NCI-H460 (cell line): ENCODE results near the gene TTLL10. TPM values are rescaled to one million over a fixed set of nuclear protein-coding genes. Genes with fewer than 3 reads are reported as not detected.

Experiments used
- DNase-seq: peaks from one replicate; pipeline ENCODE4 v3.0.0-alpha.2; 2016; ENCODE audit warnings: low read depth; ENCODE audit errors: extremely low read depth
- total RNA-seq: library from RNA; depleted of rRNA; stranded (reverse); fragments of >200 nt; shearing (Covaris generic); gene quantifications from 2 replicates; pipeline ENCODE4 v1.2.3, GENCODE V29; 2014

The TTLL10 gene
- total RNA-seq, 1 experiment from 2014 or later = not detected

DNA sequence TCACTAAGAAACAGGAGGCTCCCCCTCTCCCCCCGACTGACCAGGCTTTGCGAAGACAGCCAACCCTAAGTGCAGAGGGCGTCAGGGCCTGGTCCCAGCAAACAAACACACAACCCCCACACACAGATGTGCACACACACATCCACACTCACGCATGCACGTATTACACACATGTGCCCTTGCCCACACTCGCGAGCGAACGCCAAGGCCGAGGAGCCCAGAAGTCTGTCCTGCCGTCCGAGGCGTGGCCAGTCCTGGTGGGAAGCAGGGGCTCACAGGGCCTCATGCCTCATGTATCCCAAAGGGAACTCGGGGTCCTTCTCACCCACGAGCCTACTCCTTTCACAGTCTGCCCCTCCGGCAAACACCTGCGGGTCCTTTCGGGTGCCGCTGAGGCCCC lies 56.1 kb downstream of the TTLL10 start:
- no peak for DNase-seq

DNA sequence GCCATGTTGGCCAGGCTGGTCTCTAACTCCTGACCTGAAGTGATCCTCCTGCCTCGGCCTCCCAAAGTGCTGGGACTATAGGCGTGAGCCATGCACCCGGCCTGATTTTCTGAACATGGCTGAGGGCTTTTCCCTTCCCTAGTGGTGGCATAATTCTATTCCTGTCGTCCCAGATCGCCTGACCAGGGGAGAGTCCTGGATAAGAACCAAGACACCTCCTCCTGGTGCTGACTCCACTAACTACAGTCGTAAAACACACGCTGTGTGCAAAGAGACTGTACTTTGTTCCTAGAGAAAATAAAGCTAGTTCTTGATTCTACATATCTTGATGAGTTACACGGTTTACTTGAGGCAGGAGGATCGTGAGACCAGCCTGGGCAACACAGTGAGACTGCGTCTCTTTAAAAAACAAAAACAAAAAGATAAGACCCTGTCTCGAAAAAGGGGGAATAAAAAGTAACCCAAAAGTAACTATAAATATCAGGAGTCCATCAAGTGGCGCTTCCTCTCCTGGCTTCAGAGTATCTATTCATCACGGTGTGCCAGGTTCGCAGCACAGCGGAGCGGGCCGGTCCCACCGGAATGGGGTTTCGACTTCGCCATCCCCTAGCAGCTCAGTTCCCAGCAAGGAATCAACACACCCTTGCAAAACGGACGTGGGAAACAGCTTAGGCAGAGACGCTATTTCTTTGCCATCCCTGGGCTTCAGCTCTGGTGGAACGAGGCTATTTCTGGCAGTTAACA lies 57.1 kb downstream of the TTLL10 start:
- no peak for DNase-seq

DNA sequence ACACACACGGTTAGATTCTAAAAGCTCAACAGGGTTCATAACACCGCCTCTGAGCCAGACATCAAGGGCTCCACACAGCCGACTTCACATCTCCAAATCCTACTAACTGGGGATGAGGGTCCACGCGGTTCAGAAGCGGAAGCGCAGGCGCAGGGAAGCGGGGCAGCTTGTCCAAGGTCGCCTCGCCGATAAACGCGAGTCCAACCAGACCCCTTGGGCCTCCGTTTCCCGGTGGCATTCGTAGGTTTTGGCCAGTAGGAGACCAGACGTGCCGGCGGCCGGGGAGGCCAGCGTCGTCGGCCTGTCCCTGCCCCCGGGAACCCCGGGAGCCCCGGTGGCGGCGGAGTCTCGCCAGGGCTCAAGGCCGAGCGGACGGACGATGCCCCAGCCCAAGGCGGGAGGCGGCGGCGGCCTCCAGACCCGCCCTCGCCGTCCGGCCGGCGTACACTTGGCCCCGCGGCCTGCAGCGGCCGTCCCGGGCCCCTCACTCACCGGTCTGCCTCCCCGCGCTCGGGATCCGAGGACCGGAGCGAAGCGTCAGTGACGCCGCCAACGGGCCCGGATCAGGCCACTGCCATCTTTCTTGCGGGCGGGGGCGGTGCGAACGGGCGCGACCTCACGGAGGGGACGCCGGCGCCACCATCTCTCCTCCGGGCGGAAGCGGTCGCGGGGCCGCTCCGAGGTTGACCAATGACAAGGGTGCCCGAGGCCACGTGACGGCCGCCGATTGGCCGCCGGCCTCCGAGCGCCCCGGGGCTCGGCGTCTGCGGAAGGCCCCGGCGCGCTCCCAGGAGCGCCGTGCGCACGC lies 57.9 kb downstream of the TTLL10 start, which contains the start of gene SDF4:
TSS of gene SDF4 (minus strand) at position 602 of the 808 bp plus-strand sequence. CDS start 3,229 bp downstream, outside the sequence.
- peak; percentile 88 for DNase-seq

DNA sequence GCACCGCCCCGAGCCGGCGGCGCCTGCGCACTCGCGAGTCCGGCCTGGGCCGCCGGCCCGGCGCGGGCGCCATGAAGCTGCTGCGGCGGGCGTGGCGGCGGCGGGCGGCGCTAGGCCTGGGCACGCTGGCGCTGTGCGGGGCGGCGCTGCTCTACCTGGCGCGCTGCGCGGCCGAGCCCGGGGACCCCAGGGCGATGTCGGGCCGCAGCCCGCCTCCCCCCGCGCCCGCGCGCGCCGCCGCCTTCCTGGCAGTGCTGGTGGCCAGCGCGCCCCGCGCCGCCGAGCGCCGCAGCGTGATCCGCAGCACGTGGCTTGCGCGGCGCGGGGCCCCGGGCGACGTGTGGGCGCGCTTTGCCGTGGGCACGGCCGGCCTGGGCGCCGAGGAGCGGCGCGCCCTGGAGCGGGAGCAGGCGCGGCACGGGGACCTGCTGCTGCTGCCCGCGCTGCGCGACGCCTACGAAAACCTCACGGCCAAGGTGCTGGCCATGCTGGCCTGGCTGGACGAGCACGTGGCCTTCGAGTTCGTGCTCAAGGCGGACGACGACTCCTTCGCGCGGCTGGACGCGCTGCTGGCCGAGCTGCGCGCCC lies 58.6 kb downstream of the TTLL10 start, which contains the start of gene B3GALT6:
TSS of gene B3GALT6 (plus strand) at position 30 of the 588 bp plus-strand sequence. CDS start at position 72, 42 bp downstream.
- no peak for DNase-seq

DNA sequence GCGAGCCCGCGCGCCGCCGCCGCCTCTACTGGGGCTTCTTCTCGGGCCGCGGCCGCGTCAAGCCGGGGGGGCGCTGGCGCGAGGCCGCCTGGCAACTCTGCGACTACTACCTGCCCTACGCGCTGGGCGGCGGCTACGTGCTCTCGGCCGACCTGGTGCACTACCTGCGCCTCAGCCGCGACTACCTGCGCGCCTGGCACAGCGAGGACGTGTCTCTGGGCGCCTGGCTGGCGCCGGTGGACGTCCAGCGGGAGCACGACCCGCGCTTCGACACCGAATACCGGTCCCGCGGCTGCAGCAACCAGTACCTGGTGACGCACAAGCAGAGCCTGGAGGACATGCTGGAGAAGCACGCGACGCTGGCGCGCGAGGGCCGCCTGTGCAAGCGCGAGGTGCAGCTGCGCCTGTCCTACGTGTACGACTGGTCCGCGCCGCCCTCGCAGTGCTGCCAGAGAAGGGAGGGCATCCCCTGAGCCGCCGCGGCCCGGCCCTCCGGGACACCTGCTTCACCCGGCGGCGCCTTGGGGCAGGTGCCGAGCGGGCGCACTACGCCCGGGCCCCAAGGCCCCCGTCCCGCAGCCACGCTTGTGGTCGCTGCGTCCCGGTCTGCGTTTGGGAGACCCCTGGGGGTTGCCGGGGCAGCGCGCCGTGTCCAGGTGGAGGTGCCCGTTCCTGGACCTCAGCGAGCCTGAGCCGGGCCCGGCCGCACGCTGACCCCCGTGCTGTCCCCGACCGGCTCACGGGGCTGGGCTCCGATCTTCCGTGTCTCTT lies 59.3 kb downstream of the TTLL10 start:
- no peak for DNase-seq

DNA sequence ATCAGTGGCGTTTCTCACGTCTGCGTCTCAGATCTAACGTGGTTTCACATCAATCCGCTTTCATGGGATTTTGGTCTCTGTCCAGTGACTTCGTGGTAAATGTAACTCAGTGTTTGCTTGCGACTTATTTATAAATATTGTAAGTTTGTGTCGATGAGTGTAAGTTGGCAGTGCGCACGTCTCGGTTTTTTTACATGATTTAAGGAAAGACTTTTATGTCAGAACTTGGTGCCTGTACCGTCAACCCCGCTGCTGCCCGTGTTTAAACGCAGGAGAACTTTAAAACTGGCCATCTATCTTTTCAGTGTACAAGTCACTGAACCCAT lies 59.9 kb downstream of the TTLL10 start:
- DNase-seq = no peak

DNA sequence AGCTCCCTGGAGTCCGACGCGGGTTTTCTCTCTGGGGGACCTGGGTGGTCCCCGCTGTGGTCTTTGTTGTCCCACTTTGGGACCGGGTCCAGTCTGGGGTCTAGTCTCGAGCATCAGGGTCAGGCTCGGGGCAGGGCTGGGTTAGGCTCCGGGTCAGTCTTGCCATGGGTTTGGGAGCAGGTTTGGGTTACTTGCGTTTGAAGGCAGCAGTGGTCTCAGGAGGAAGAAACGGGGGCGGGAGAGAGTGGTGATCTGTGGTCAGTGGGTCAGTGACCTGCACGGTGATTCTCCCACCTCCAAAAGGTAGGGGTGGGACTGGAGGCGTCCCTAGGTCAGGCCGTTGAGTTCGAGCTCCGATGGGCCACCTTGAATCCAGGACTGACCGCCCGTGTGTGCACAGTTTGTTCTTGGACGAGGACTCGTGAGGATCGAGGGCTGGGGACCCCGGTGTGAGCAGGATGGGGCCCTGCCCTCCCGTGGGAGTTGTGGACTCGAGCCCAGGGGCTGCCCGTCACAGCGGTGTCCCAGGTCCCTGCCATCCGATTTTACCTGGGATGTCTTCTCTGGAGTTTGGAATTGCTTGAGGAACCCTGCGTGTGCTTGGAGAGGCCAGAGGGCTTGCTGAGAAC lies 60.6 kb downstream of the TTLL10 start:
- DNase-seq = no peak

DNA sequence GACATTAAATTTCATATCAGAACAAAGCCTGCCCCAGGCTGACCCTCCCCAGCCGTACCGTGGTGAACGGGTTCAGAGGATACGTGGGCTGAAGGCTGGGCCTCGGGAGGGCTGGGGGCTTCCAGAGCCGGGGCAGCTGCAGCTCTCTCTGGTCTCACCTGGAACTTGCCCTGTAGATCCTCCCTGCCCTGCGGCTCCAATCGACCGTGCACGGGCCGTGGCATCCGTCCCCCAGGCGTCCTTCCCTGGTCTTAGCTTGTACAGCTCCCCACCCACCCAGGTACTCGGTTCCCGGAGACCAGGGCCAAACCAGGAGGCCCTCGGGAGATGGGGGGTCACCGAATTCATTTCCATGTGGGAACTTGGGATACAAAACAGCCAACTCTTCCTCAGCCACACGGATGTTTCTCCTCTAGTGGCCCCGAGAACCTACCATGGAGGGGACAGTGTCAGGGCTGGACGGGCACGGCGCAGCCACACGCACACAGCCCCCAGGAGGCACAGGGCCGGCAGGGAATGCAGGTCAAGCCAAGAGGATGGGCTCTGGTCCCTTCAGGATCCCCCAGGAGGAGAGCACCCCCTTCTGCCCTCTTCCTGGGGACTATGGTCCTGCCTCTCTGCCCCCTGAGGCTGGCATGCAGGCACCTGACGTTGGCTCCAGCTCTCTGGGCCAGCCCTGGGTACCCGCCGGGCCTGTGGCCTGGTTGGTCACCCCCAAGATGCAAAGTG lies 61.5 kb downstream of the TTLL10 start:
- DNase-seq = no peak

DNA sequence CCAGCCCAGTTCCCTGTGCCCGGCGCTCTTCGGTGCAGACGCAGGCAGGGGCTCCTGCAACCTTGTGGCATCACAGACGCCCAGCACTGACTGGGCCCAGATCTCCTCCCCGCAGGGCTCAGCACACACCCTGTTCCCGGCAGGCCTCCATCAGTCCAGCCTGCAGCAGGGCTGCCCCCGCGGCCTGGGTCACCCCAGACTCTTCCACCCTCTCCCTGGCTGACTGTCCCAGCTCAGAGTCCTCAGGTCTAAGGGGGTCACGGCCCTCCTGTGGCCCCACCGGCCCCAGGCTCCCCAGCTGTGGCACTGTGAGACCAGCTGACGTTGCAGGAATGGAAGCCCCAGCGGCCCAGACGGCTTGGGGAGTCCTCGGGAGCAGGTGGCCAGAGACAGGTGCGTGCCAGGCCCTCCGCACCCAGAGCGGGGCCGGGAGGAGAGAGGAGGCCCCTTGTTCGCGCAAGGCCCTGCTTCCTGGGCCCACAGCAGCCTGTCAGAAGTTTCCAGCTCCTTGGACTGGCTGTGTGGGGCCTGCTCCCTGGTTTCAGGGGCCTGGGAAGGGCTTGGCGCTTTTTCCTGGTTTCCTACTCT lies 62.6 kb downstream of the TTLL10 start:
- no peak for DNase-seq

DNA sequence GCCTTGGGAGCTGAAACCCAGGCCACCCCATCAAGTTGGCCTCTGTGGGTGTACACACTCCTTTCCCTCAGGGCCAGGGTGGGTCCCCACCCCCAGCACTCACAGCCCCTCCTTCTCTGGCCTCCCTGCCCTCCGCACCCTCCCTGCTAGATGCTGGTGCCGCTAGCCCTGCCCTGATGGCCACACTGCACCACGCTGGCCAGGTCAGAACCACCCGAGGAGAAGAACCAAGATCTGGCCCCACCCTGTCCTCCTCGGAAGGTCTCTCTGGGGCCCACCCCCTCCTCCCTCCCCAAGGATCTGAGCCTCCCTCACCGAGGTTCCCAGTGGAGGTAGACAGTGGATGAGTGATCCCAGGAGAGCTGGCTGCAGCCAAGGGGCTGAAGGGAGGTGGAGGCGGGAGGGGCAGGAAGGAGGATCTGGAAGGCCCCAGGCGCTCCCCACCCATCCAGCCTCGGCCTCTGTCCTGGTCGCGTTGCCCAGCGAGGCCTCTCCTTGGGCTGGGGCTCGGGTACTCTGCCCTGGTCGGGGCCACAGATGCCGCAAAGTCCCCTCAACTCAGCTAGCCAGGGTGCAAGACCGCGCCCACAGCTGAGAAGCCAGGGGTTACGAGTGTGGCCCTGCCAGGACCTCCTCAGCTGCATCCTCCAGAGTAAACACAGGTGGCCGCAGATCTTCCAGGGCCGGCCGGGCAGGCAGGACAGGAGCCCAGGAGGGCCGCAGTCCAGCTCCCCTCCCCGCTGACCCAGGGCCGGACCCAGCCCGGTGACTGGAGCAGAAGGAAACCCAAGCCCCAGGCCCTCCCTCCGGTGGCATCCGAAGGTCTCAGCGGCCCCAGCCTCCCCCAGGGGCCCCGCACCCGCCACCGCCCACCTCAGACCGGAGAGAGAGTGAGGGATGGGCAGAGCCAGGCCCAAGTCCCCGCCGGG lies 63.5 kb downstream of the TTLL10 start:
- no peak for DNase-seq

DNA sequence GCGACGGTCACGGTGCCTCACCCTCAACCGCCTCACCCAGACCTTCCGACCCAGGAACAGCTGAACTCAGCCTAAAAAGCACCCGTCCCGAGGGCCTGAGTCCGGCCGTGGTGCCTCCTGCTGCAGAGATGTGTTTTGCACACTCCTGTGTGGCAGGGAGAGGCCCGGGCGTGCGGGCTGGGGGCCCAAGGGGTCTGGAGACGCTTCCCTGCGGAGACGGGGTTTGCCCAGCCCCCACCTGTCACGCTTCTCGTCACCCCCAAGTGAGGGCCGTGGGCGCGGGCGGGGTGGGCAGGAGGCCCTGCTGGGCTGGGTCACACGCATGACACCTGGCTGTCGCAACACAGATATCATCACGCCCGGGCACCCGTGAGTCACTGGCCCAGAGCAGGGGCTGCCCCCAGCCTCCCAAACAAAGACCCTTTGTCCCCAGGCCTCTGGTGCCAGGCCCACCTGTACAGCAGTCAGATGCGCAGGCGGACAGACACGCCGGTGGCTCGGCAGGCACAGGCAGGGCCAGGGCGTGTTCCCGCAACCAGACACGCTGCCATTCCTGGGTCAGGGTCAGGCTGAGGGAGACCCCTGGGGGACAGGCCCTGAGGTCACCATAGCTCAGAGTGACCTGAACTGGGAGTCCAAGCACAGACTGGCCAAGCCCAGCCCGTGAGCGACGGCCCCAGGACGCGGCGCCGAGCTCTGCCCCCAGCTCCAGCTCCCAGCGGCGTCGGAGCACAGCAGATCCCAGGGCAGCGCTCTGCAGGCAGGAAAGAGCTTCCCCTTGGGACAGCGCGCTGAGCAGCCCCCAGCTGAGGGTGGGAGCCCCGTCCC lies 64.4 kb downstream of the TTLL10 start:
- DNase-seq = no peak

DNA sequence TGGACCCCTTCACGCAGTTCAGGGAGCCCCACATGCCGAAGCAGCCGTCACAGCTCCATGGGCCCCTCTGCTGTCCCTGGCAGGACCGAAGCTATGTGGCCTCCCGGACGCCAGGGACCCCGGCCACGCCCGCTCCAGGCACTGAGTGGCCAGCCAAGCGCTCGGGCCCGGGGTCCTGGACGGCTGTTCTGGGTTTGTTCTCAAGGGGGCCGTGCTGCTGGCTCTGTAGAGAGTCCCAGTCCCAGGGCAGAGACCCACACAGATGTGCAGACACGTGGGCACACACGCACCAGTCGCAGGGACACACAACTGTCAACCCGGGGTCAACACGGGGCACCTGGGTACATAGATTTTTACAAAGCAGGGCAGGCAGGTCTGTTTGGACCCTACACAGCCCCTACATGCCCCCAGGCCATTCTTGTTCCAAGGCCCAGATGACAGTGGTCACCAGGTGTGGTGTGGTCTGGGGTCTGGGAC lies 65.1 kb downstream of the TTLL10 start:
- no peak for DNase-seq

DNA sequence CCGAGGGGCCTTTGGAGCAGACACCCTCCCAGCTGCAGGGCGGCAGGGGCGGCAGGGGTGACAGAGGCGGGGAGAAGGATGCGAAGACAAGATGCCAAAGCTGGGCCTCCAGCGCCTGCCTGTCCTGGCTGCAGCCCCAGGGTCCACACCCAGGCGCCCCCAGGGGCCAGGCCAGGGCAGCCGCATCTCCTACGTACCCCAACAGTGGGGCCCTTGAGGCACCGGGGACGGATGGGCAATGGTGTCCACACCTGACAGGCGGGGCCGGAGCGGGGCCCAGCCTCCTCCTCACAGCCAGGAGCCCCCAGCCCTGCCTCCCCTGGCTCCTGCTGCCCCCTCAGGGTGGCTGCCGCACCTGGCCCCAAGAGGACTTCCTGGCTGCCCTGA lies 65.5 kb downstream of the TTLL10 start:
- no peak for DNase-seq

DNA sequence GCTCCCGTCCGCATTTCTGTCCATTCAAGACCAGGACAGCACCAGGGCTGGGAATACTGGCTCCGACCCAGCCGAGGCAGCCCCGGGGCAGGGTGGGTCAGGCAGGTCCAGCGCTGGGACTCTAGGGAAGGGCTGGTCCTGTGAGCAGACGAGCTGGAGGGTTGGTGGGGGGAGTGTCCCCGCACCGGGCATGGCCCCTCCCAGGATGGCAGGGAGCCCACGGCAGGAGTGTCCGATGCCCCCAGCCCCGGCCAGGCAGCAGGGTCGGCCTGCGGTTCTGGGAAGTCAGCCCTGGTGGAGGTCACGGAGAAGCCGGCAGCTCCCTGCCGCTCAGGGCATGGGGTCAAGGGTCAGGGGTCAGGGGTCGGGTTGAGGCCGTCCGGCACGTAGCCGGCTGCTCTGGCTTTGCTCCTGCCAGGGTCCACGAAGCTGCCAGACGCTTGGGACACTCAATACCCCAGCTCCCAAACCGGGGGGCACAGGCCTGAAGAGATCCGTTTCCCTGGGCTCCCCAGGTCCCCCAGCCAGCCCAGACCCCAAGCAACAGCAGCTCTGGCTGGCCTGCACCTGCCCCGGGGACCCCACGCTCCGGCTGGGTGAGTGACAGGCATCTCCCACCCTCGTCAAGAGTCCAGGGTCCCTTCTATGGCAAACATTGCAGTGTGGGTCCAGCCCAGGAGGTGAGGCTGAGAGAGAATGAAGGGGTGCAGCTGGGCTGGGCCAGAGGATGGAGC lies 66.1 kb downstream of the TTLL10 start:
- DNase-seq = no peak

DNA sequence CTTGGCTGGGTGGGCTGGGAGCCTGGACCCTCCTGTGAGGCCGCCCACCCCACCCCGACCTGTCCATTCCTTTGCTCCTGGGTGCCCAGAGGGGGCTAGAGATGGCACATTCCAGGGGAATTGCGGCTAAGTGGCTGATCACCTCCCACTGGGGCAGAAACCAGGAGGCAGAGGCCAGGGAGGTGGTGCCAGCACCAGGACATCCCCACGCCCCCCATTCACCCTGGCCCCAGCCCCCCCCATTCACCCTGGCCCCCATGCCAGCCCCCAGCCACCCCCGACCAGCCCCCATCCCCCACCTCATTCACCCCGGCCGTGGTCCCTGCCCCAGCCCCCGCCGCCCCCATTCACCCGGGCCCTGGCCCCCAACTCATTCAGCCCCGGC lies 66.7 kb downstream of the TTLL10 start:
- no peak for DNase-seq

DNA sequence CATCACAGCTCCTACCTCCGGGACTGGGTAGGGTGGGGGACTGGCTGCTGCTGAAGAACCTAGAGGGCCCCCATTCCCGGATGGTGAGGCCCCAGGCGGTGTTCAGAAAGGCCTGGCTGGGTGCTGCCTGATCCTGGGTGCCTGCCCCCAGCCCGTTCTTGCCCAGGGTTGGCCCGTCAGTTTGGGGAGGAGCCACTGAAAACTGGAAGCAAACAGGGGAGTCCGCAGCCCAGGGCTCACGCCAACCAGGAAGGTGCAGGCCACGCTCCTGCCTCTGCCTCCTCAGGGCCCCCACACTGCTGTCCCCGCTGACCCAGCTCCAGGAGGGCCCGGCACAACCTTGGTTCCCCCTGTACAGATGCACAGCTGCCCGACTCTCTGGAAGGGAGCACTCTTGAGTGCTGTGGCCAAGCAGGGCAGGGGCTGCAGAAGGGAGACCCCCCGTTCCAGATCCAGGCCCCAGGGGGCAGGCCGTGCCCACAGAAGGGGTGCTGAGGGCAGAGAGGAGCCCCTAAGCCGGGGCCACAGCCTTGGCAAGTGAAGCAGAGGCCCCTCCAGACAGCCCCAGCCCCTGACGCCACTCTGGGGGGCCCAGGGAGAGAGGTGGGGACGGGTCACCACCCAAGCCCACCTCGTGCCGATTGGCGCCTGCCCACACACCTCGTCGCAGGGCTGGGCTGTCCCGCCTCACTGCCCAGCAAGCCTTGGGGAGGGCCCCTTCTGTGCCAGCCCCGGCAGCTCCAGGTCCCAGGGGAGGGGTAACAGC lies 67.3 kb downstream of the TTLL10 start:
- DNase-seq = no peak
